22Rv1 (cell line): ENCODE measurements around the gene PDGFRA.

Experiments used
- CTCF ChIP-seq: fragments of 450-650 bp; IDR thresholded peaks from 2 replicates; pipeline ENCODE4 v1.5.1; 2017; ENCODE audit warnings: mild to moderate bottlenecking
- ZFX ChIP-seq: fragments of 450-650 bp; IDR thresholded peaks from 2 replicates; pipeline ENCODE4 v1.6.1; 2017; ENCODE audit warnings: antibody characterized with exemption, borderline replicate concordance

GRCh38 chr4:54276641-54277430 is 47.7 kb downstream of the PDGFRA start:
- no peak for TF ChIP-seq CTCF
- no peak for TF ChIP-seq ZFX
